ENCODE results near the gene SKAP1. TPM values are rescaled to one million over a fixed set of nuclear protein-coding genes. Genes with fewer than 3 reads are reported as not detected.

Gene SKAP1
- total RNA-seq, 1 donor from 2014 or later: 5.1 TPM

DNA sequence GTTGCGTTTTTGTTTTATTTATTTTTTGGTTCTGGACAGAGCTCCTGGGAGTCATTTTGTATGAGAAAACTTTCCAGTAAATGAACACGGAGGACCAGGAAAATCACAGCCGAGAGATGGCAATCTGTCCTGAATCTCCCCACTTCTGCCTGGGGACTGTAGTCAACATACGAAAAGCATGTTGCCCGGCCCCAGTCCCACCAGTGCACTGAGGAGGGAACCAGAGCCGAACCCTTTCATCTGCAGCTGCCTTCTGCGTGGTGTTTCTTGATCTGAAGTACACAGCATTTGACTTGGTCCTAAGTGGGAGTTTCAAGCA is 303.5 kb downstream of the SKAP1 start:
- no peaks in the 10 kb centered on the region for H3K27me3 ChIP-seq
- TF ChIP-seq CTCF (IDR thresholded peaks at IDR 0.05): no peak
- intact Hi-C loops (cut with DNase I): no loop called here
- no peak for ATAC-seq
- H3K9me3 ChIP-seq: no peaks in the 10 kb centered on the region
- H3K27ac ChIP-seq: no peak overlapping the region
- H3K4me1 ChIP-seq: no peaks in the 10 kb centered on the region
- no peak for DNase-seq
- no peak overlapping the region for H3K4me3 ChIP-seq
- H3K36me3 ChIP-seq: peaks cover 30% of the 10 kb centered on the region

GRCh38 chr17:48125829-48126531 is 304.0 kb downstream of the SKAP1 start:
- no peaks in the 10 kb centered on the region for H3K4me1 ChIP-seq
- H3K9me3 ChIP-seq: no peaks in the 10 kb centered on the region
- no peak overlapping the region for H3K4me3 ChIP-seq
- TF ChIP-seq CTCF (IDR thresholded peaks at IDR 0.05): no peak
- H3K27ac ChIP-seq: no peak overlapping the region
- H3K36me3 ChIP-seq: peaks cover 36% of the 10 kb centered on the region
- no peak for ATAC-seq
- intact Hi-C loops (cut with DNase I): no loop called here
- DNase-seq: no peak
- no peaks in the 10 kb centered on the region for H3K27me3 ChIP-seq

DNA sequence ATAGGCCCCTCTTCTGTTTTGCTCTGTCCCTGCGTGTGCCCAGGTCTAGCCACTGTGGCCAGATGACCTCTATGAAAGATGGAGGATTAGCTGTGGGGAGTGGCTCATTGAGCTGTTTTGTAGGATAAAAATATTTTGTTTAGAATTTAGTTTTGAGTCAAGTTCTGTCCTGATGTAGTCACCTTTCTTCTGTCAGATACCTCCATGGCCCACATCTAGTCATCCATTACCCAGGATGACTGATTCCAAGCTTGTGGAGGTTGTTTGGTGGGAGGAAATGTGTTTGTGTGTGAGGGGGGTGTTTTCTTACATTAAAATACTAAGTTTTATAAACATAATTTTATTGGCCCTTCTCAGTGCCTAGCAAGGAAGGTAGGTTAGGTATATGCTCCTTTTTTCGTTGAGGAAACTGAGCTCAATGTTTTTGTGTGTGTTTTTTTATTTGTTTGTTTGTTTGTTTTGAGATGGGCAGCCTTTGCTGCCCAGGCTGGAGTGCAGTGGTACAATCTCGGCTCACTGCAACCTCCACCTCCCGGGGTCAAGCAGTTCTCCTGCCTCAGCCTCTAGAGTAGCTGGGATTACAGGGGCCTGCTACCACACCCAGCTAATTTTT is 306.1 kb downstream of the SKAP1 start:
- ATAC-seq: no peak
- Histone ChIP-seq H3K36me3 (peaks cover 52% of the 10 kb centered on the region), H3K27me3 (no peaks in the 10 kb centered on the region), H3K4me3 (no peak overlapping the region), H3K9me3 (no peaks in the 10 kb centered on the region), H3K27ac (no peak overlapping the region), H3K4me1 (no peaks in the 10 kb centered on the region)
- intact Hi-C loops (cut with DNase I): no loop called here
- TF ChIP-seq CTCF (IDR thresholded peaks at IDR 0.05): no peak
- no peak for DNase-seq

- ATAC-seq: no peak
- Histone ChIP-seq H3K27me3 (no peaks in the 10 kb centered on the region), H3K9me3 (no peaks in the 10 kb centered on the region), H3K27ac (no peak overlapping the region), H3K4me3 (no peak overlapping the region), H3K36me3 (peaks cover 59% of the 10 kb centered on the region), H3K4me1 (no peaks in the 10 kb centered on the region)
- DNase-seq: no peak
- TF ChIP-seq CTCF (IDR thresholded peaks at IDR 0.05): no peak
- intact Hi-C loops (cut with DNase I): no loop called here
These were observed 306.9 kb downstream of the SKAP1 start for GRCh38 chr17:48123111-48123510.

DNA sequence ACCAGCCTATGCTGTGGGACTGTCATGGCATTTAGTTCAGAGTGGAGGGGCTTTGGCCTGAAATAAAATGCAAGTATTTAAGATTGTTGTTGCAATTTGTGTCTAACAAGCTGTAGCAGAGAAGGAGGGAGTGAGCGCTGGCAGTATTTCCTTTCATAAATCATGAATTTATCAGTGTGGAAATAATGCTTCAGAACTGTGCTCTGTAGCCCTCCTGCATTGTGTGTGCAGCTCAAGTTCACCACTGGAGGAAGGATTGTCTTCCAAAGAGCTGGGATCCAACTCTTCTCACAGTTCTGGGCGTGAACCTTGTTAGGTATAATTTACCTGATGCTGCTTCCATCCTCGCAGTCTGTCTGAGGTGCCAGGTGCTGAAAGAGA is 307.4 kb downstream of the SKAP1 start:
- no peak for DNase-seq
- Histone ChIP-seq H3K9me3 (no peaks in the 10 kb centered on the region), H3K4me1 (no peaks in the 10 kb centered on the region), H3K36me3 (peaks cover 64% of the 10 kb centered on the region), H3K27ac (no peak overlapping the region), H3K27me3 (no peaks in the 10 kb centered on the region), H3K4me3 (no peak overlapping the region)
- no peak for TF ChIP-seq CTCF (IDR thresholded peaks at IDR 0.05)
- intact Hi-C loops (cut with DNase I): no loop called here
- no peak for ATAC-seq
